HUES6 (cell line): ENCODE results near the gene GNPAT.

Experiments used
- H3K27ac ChIP-seq: 2 replicates; pipeline ENCODE4 v1.7.0; 2013; ENCODE audit warnings: low read depth, mild to moderate bottlenecking, low read length, inconsistent platforms
- H3K27me3 ChIP-seq: 2 replicates; pipeline ENCODE4 v1.6.1; 2013; ENCODE audit warnings: low read length; ENCODE audit not compliant: control insufficient read depth, insufficient read depth
- H3K36me3 ChIP-seq: 2 replicates; pipeline ENCODE4 v1.6.1; 2013; ENCODE audit warnings: low read length; ENCODE audit not compliant: control insufficient read depth, insufficient read depth
- H3K4me1 ChIP-seq: 2 replicates; pipeline ENCODE4 v1.6.1; 2013; ENCODE audit warnings: low read length; ENCODE audit not compliant: control insufficient read depth, insufficient read depth
- H3K4me3 ChIP-seq: 2 replicates; pipeline ENCODE4 v1.5.1; 2013; ENCODE audit warnings: low read depth, low read length
- H3K9ac ChIP-seq: one replicate; pipeline ENCODE4 v1.6.1; 2013; ENCODE audit warnings: mild to moderate bottlenecking, low read length
- H3K9me3 ChIP-seq: 2 replicates; pipeline ENCODE4 v1.6.1; 2013; ENCODE audit warnings: low read depth, low read length; ENCODE audit not compliant: control insufficient read depth, insufficient read depth

The GNPAT gene

GRCh38 chr1:231260351-231260750, 19.3 kb downstream of the GNPAT start:
- no peaks in the 10 kb centered on the region for H3K27me3 ChIP-seq
- H3K9me3 ChIP-seq = no peaks in the 10 kb centered on the region
- peaks cover 62% of the 10 kb centered on the region for H3K36me3 ChIP-seq

DNA sequence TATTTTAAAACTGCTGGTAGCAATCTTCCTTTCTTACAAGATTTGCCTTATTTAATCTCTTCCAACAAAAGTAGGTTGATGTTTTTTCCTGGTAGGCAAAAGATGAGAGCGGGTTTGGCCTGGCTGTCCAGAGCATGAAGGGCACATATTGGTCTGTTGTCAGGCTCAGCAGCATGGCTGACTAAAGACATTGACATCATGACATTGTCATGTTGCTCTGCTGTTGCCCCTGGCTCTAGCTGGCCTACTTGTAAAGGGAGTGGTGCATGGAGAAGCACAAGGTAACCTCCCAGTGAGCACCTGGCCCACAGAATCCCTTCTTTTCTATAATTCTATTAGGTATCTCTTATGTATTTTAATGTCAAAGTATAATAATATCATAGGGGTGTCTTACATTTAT, 23.6 kb downstream of the GNPAT start:
- Histone ChIP-seq H3K9ac (no peak overlapping the region), H3K4me3 (no peak overlapping the region), H3K36me3 (peaks cover 71% of the 10 kb centered on the region), H3K4me1 (no peaks in the 10 kb centered on the region), H3K27me3 (no peaks in the 10 kb centered on the region), H3K27ac (no peak overlapping the region), H3K9me3 (no peaks in the 10 kb centered on the region)

More at GRCh38 chr1:231260351-231260750, 19.3 kb downstream of the GNPAT start:
- Histone ChIP-seq H3K4me3 (no peak overlapping the region), H3K27ac (no peak overlapping the region), H3K4me1 (no peaks in the 10 kb centered on the region), H3K9ac (no peak overlapping the region)

GRCh38 chr1:231265379-231265778, 24.4 kb downstream of the GNPAT start:
- Histone ChIP-seq H3K27me3 (no peaks in the 10 kb centered on the region), H3K9ac (no peak overlapping the region), H3K4me1 (no peaks in the 10 kb centered on the region), H3K36me3 (peaks cover 65% of the 10 kb centered on the region), H3K9me3 (no peaks in the 10 kb centered on the region), H3K27ac (no peak overlapping the region), H3K4me3 (no peak overlapping the region)

DNA sequence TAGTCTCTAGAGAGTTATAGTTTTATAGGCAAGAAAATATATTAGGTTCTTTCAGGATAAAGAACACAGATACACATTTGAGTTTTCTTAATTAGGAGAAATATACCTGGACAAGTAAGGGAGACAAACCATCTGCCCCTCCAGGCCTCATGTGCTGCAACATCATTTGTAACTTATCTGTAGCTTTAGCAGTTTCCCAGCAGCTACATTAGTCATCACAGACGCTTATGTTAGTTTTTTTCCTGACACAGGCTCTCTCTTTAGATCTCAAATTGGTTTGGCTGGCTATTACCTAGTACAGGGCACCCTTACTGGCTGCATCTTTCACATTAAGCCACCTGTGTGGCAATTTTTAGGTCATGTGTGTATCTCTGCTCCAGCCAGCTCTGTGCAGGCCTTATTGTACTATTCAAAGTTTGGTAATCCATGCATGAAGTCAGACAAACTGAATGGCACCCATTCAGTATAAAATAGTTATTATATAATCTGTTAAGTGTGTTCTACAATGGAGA, 25.9 kb downstream of the GNPAT start:
- Histone ChIP-seq H3K4me3 (no peak overlapping the region), H3K27ac (no peak overlapping the region), H3K9ac (no peak overlapping the region), H3K9me3 (no peaks in the 10 kb centered on the region), H3K4me1 (no peaks in the 10 kb centered on the region), H3K27me3 (no peaks in the 10 kb centered on the region), H3K36me3 (peaks cover 60% of the 10 kb centered on the region)

DNA sequence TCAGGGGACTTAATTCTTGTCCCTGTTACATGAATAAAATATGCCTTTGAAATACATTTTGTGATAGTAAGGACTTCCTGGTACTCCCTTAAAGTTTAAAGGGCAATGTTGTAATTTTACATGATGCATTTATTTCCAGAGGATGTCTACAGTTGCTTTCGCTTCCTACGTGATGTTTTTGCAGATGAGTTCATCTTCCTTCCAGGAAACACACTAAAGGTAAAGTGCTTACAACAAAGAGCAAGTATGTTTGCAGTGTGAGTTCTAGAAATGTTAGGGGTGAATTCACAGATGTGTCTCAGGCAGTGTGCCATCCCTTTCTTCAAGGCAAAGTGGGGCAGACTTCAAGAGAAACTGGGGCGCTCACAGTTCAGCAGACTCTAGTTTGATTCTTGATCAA, 31.2 kb downstream of the GNPAT start:
- Histone ChIP-seq H3K27ac (no peak overlapping the region), H3K9me3 (no peaks in the 10 kb centered on the region), H3K9ac (no peak overlapping the region), H3K4me3 (no peak overlapping the region), H3K36me3 (peaks cover 62% of the 10 kb centered on the region), H3K4me1 (no peaks in the 10 kb centered on the region), H3K27me3 (no peaks in the 10 kb centered on the region)

GRCh38 chr1:231272880-231273279, 31.9 kb downstream of the GNPAT start:
- no peaks in the 10 kb centered on the region for H3K27me3 ChIP-seq
- H3K9ac ChIP-seq = no peak overlapping the region
- peaks cover 59% of the 10 kb centered on the region for H3K36me3 ChIP-seq
- H3K27ac ChIP-seq = no peak overlapping the region
- H3K9me3 ChIP-seq = no peaks in the 10 kb centered on the region
- no peak overlapping the region for H3K4me3 ChIP-seq
- no peaks in the 10 kb centered on the region for H3K4me1 ChIP-seq

- peaks cover 54% of the 10 kb centered on the region for H3K36me3 ChIP-seq
- no peaks in the 10 kb centered on the region for H3K27me3 ChIP-seq
- H3K4me3 ChIP-seq = no peak overlapping the region
- H3K9me3 ChIP-seq = no peaks in the 10 kb centered on the region
- no peaks in the 10 kb centered on the region for H3K4me1 ChIP-seq
- H3K9ac ChIP-seq = no peak overlapping the region
- no peak overlapping the region for H3K27ac ChIP-seq
These were observed 33.3 kb downstream of the GNPAT start for GRCh38 chr1:231274119-231274825.

DNA sequence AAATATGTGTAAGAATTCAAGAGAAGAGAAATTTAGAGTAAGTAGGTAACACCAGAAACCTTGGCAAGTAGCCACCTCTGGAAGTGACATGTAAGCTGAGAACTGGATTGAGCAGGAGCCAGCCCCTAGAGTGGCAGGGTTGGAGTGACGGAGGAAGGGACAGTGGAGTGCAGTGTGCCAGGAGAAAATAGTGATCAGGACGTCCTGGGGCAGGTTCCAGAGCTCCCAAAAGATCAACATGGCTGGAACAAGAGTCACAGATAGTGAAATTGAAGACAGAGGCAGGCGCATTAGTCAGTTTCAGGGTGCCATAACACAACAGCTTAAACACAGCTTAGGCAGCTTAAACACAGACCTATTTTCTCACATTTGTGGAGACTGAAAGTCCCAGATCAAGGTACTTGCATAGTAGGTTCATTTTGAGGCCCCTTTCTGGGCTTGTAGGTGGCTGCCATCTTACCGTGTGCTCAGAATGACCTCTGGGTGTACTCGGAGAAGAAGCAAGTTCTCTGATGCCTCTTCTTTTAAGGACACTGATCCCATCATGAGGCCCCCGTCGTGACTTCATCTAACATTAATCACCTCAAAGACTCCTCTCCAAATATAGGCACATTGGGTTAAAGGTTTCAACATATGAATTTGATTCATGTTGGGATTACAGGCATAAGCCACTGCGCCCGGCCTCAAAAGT, 37.2 kb downstream of the GNPAT start:
- Histone ChIP-seq H3K4me1 (no peaks in the 10 kb centered on the region), H3K27ac (no peak overlapping the region), H3K4me3 (no peak overlapping the region), H3K9ac (no peak overlapping the region), H3K9me3 (no peaks in the 10 kb centered on the region), H3K27me3 (no peaks in the 10 kb centered on the region), H3K36me3 (peaks cover 38% of the 10 kb centered on the region)

DNA sequence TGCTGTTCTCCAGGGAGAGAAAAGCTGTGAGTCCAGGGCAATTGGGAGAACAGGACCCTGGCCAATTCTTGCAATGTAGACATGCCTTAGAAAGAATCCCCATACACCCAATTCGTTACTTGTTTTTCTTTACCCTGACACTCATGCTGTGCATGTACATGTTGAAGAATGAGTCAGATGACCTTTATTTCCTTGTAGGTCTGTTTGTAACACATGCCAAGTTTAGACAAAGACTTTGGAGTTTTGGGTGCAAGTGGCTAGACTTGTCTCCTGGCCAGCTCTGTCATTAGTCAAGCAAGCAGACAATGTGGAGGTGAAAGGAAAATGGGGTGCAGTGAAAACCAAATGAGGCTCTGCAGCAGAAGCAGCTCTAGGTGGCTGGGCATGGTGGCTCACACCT, 38.1 kb downstream of the GNPAT start:
- Histone ChIP-seq H3K9ac (no peak overlapping the region), H3K36me3 (peaks cover 32% of the 10 kb centered on the region), H3K4me1 (no peaks in the 10 kb centered on the region)

GRCh38 chr1:231279683-231280082, 38.7 kb downstream of the GNPAT start:
- H3K9me3 ChIP-seq = no peaks in the 10 kb centered on the region
- H3K36me3 ChIP-seq = peaks cover 26% of the 10 kb centered on the region
- no peaks in the 10 kb centered on the region for H3K27me3 ChIP-seq
- H3K27ac ChIP-seq = no peak overlapping the region
- H3K9ac ChIP-seq = no peak overlapping the region
- no peaks in the 10 kb centered on the region for H3K4me1 ChIP-seq
- no peak overlapping the region for H3K4me3 ChIP-seq

More for the DNA sequence above, 38.1 kb downstream of the GNPAT start:
- Histone ChIP-seq H3K9me3 (no peaks in the 10 kb centered on the region), H3K27me3 (no peaks in the 10 kb centered on the region), H3K27ac (no peak overlapping the region), H3K4me3 (no peak overlapping the region)

DNA sequence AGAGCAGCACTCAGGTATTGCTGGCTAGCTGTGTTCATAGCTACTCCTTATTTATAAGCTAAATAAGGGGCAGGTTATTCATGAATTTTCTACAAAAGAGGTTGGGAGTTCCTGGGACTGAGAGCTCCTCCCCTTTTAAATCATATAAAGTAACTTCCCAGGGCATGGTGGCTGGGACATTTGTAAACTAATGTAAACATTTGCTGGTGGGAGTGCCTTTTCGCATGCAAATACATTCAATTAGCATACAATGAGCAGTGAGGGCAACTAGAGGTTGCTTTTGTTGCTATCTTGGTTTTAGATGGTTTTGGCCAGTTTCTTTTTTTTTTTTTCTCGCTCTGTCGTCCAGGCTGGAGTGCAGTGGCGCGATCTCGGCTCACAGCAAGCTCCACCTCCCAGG, 43.4 kb downstream of the GNPAT start:
- Histone ChIP-seq H3K4me1 (no peaks in the 10 kb centered on the region), H3K9me3 (no peaks in the 10 kb centered on the region), H3K36me3 (no peaks in the 10 kb centered on the region), H3K4me3 (no peak overlapping the region), H3K9ac (no peak overlapping the region), H3K27me3 (no peaks in the 10 kb centered on the region), H3K27ac (no peak overlapping the region)
